ENCODE results near the gene CHSY1. TPM values are rescaled to one million over a fixed set of nuclear protein-coding genes. Genes with fewer than 3 reads are reported as not detected.

The CHSY1 gene
- polyA plus RNA-seq, 2 of the 4 experiments (the other 2 are of a cell fraction): 16.0 to 28.1 TPM

DNA sequence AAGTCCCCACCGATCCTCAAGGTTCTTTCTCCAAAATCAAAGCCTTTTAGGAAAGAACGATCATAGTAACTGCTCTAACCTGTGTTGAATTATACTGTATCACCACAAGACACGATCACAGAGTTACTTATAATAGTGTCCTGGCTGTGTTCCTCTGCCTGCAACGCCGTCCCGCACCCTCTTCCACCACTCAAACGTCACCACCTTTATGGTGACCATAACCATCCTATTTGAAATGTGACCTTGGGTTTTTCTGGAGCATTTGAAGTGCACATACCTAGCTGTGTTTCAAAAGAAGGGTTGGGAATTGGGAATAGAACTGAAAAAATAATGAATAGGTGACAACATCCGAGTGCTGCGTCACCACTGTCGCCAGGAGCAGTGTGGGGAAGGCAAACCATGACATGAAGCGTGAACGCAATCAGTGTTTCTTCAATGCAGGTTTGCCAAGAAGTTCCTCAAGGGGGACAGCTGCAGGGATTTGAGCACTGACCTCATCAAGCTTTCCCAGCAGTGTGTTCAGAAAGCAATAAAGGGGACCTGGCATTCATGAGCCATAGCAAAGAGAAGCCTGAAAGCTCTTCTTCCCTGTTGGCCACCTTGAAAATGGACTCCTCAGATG is 26.2 kb upstream of the CHSY1 start:
- TF ChIP-seq, protein P1, sequence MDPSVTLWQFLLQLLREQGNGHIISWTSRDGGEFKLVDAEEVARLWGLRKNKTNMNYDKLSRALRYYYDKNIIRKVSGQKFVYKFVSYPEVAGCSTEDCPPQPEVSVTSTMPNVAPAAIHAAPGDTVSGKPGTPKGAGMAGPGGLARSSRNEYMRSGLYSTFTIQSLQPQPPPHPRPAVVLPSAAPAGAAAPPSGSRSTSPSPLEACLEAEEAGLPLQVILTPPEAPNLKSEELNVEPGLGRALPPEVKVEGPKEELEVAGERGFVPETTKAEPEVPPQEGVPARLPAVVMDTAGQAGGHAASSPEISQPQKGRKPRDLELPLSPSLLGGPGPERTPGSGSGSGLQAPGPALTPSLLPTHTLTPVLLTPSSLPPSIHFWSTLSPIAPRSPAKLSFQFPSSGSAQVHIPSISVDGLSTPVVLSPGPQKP (IDR thresholded peaks at IDR 0.05; ENCODE audit: low read depth, low read length): no peak
- no peak for TF ChIP-seq JUN (IDR thresholded peaks at IDR 0.05)
- TF ChIP-seq, protein P2, sequence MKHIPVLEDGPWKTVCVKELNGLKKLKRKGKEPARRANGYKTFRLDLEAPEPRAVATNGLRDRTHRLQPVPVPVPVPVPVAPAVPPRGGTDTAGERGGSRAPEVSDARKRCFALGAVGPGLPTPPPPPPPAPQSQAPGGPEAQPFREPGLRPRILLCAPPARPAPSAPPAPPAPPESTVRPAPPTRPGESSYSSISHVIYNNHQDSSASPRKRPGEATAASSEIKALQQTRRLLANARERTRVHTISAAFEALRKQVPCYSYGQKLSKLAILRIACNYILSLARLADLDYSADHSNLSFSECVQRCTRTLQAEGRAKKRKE (CRISPR knock-in tag; IDR thresholded peaks at IDR 0.05; ENCODE audit: low read depth): no peak
- TF ChIP-seq NR3C1 (IDR thresholded peaks at IDR 0.05): no peak
- no peak for TF ChIP-seq RFX5 (IDR thresholded peaks at IDR 0.05)
- TF ChIP-seq EHF (CRISPR knock-in tag; IDR thresholded peaks at IDR 0.05): no peak
- TF ChIP-seq HOXB5 (CRISPR knock-in tag; IDR thresholded peaks at IDR 0.05): no peak
- TF ChIP-seq CHD2 (IDR thresholded peaks at IDR 0.05; ENCODE audit: low read length, partially characterized antibody): no peak
- TF ChIP-seq NPAS2 (CRISPR knock-in tag; IDR thresholded peaks at IDR 0.05; ENCODE audit: borderline replicate concordance): no peak
- TF ChIP-seq CBX8 (IDR thresholded peaks at IDR 0.05): no peak
- no peak for TF ChIP-seq FOXS1 (CRISPR knock-in tag; IDR thresholded peaks at IDR 0.05)
- TF ChIP-seq RAD21 (conservative IDR thresholded peaks at IDR 0.05 in 1 of 2, IDR thresholded peaks at IDR 0.05 in 1 of 2): no peak
- TF ChIP-seq, protein P3, sequence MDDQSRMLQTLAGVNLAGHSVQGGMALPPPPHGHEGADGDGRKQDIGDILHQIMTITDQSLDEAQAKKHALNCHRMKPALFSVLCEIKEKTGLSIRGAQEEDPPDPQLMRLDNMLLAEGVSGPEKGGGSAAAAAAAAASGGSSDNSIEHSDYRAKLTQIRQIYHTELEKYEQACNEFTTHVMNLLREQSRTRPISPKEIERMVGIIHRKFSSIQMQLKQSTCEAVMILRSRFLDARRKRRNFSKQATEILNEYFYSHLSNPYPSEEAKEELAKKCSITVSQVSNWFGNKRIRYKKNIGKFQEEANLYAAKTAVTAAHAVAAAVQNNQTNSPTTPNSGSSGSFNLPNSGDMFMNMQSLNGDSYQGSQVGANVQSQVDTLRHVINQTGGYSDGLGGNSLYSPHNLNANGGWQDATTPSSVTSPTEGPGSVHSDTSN (IDR thresholded peaks at IDR 0.05): no peak
- TF ChIP-seq, protein P4, sequence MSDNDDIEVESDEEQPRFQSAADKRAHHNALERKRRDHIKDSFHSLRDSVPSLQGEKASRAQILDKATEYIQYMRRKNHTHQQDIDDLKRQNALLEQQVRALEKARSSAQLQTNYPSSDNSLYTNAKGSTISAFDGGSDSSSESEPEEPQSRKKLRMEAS (IDR thresholded peaks at IDR 0.05): no peak
- TF ChIP-seq MAFK (IDR thresholded peaks at IDR 0.05; ENCODE audit: partially characterized antibody): no peak
- Histone ChIP-seq H3K4me2 (peak overlapping the region; percentile 78), H3K4me1 (peaks cover 13% of the 10 kb centered on the region), H3K9me3 (no peaks in the 10 kb centered on the region), H3K27ac (peak overlapping the region; percentile 66 to 91), H3K4me3 (peak overlapping the region; percentile 77)
- WGBS (ENCODE audit: missing lambda C conversion rate): 89% methylated on average over 12 of the region's 12 CpGs
- POLR2A ChIA-PET: interaction anchor here (1.0 kb wide), 1 partner anchor 11 kb away, joined by 3 read pairs; no protein-coding TSS in a partner anchor
- DNase-seq (ENCODE audit: low read depth in 1 of 2, low spot score in 1 of 2) (no peak), ATAC-seq (peak in 1 of 2 experiments; percentile 0; a peak in 1 of 6 replicates), FAIRE-seq (no peak)
- CTCF ChIA-PET: interaction anchor here (0.9 to 2.5 kb wide), 4 partner anchors 8 to 364 kb away, joined by 3 to 29 read pairs (median 6); no protein-coding TSS in a partner anchor

DNA sequence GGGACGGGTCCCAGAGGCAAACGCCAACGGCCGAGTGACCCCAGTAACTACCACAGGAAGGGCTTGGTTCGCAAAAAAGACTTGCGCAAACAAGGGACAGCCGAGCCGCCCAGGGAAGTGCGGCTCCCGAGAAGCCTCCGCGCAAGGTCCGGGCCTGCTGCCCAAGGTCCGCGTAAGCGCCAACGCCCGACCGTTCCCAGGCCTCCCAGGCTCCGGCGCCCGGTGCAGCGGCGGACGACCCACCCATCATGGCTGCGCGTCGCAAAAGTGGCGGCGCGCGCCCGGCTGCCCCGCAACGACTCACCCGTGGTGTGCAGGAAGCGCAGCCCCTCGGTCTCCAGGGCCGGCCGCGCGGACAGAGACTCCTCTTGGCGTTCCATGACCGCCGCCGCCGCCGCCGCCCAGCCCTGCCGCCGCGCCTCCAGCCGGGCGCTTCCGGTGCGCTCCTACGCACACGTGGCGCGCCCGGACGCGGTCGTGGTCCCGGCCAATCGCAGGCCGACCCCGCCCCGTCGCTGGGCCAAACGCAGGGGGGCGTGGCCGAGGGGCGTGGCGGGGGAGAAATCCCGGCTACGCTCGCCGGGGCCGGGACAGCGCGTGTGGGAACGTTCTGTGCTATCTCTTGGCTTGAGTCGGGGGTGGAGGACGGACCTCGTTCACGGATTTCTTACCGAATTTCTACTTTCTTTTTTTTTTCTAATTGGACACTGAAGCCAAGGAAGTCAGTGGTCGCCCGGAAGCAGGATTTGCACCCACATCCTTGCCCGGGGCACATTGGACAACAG is 25.4 kb upstream of the CHSY1 start, which contains the start of gene SELENOS:
TSS of gene SELENOS (minus strand) at position 448 of the 785 bp plus-strand sequence. CDS start at position 380, 68 bp downstream.
- POLR2A ChIA-PET: interaction anchor here (1.2 kb wide), 1 partner anchor 18 kb away, joined by 4 read pairs; the partner anchor contains the start of gene SNRPA1
- WGBS (ENCODE audit: missing lambda C conversion rate): 1% methylated on average over 32 of the region's 91 CpGs
- CTCF ChIA-PET: interaction anchor here (1.0 to 2.5 kb wide), 5 partner anchors 11 to 364 kb away, joined by 3 to 29 read pairs (median 6); partner anchors contain the start of gene SNRPA1
- TF ChIP-seq, protein P5, sequence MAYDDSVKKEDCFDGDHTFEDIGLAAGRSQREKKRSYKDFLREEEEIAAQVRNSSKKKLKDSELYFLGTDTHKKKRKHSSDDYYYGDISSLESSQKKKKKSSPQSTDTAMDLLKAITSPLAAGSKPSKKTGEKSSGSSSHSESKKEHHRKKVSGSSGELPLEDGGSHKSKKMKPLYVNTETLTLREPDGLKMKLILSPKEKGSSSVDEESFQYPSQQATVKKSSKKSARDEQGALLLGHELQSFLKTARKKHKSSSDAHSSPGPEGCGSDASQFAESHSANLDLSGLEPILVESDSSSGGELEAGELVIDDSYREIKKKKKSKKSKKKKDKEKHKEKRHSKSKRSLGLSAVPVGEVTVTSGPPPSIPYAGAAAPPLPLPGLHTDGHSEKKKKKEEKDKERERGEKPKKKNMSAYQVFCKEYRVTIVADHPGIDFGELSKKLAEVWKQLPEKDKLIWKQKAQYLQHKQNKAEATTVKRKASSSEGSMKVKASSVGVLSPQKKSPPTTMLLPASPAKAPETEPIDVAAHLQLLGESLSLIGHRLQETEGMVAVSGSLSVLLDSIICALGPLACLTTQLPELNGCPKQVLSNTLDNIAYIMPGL (CRISPR knock-in tag; IDR thresholded peaks at IDR 0.05; ENCODE audit: borderline replicate concordance): no peak
- 0 out of 2 replicates have a peak, but pooled peaks have one; percentile 25 for TF ChIP-seq TP53 (CRISPR knock-in tag; IDR thresholded peaks at IDR 0.05)
- peak; percentile 83 for TF ChIP-seq RFX5 (IDR thresholded peaks at IDR 0.05)
- TF ChIP-seq, protein P6, sequence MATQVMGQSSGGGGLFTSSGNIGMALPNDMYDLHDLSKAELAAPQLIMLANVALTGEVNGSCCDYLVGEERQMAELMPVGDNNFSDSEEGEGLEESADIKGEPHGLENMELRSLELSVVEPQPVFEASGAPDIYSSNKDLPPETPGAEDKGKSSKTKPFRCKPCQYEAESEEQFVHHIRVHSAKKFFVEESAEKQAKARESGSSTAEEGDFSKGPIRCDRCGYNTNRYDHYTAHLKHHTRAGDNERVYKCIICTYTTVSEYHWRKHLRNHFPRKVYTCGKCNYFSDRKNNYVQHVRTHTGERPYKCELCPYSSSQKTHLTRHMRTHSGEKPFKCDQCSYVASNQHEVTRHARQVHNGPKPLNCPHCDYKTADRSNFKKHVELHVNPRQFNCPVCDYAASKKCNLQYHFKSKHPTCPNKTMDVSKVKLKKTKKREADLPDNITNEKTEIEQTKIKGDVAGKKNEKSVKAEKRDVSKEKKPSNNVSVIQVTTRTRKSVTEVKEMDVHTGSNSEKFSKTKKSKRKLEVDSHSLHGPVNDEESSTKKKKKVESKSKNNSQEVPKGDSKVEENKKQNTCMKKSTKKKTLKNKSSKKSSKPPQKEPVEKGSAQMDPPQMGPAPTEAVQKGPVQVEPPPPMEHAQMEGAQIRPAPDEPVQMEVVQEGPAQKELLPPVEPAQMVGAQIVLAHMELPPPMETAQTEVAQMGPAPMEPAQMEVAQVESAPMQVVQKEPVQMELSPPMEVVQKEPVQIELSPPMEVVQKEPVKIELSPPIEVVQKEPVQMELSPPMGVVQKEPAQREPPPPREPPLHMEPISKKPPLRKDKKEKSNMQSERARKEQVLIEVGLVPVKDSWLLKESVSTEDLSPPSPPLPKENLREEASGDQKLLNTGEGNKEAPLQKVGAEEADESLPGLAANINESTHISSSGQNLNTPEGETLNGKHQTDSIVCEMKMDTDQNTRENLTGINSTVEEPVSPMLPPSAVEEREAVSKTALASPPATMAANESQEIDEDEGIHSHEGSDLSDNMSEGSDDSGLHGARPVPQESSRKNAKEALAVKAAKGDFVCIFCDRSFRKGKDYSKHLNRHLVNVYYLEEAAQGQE (IDR thresholded peaks at IDR 0.05): 0 out of 2 replicates have a peak, but pooled peaks have one; percentile 13
- TF ChIP-seq, protein P7, sequence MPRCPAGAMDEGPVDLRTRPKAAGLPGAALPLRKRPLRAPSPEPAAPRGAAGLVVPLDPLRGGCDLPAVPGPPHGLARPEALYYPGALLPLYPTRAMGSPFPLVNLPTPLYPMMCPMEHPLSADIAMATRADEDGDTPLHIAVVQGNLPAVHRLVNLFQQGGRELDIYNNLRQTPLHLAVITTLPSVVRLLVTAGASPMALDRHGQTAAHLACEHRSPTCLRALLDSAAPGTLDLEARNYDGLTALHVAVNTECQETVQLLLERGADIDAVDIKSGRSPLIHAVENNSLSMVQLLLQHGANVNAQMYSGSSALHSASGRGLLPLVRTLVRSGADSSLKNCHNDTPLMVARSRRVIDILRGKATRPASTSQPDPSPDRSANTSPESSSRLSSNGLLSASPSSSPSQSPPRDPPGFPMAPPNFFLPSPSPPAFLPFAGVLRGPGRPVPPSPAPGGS (IDR thresholded peaks at IDR 0.05): peak; percentile 74; the same call in 2 of the 3 replicates
- TF ChIP-seq, protein P8, sequence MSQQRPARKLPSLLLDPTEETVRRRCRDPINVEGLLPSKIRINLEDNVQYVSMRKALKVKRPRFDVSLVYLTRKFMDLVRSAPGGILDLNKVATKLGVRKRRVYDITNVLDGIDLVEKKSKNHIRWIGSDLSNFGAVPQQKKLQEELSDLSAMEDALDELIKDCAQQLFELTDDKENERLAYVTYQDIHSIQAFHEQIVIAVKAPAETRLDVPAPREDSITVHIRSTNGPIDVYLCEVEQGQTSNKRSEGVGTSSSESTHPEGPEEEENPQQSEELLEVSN (IDR thresholded peaks at IDR 0.05; ENCODE audit: borderline replicate concordance, low read depth): peak; percentile 49
- peak; percentile 90 for TF ChIP-seq MYC (IDR thresholded peaks at IDR 0.05; ENCODE audit: borderline replicate concordance, low read length)
- TF ChIP-seq ZNF302 (CRISPR knock-in tag; IDR thresholded peaks at IDR 0.05): no peak

More for the DNA sequence above, 25.4 kb upstream of the CHSY1 start, which contains the start of gene SELENOS:
- peak within 1 kb of the TSS; percentile 77 for H3K4me3 ChIP-seq
- H3K9me3 ChIP-seq: no peaks in the 10 kb centered on the region
- peak; percentile 93 to 96 for ATAC-seq
- no peak for FAIRE-seq
- H3K4me2 ChIP-seq: peak within 1 kb of the TSS; percentile 78
- H3K27ac ChIP-seq: peak within 1 kb of the TSS; percentile 84 to 91
- DNase-seq (ENCODE audit: low read depth in 1 of 2, low spot score in 1 of 2): peak; percentile 76 to 91
- peaks cover 13% of the 10 kb centered on the region for H3K4me1 ChIP-seq

All from A549 (cell line).